NCI-H2029 (cell line): ENCODE measurements around the gene ZNF318.
"Not testable (repeated sequence)": the region's sequence is repeated elsewhere in the genome, so short reads cannot be mapped to it uniquely, and the experiment has no call there.

ENCODE experiments used
- DNase-seq: peaks from one replicate; lab custom pipeline; 2025; lab: John Stamatoyannopoulos, UW

Gene ZNF318

GRCh38 chr6:43335469-43335868 lies 34.0 kb downstream of the ZNF318 start:
- DNase-seq: peak; percentile 56

- DNase-seq: peak; percentile 47
Observed at GRCh38 chr6:43334466-43335095, 34.9 kb downstream of the ZNF318 start.

- no peak for DNase-seq
Observed at GRCh38 chr6:43331891-43332290, 37.6 kb downstream of the ZNF318 start.

GRCh38 chr6:43331470-43331869 lies 38.0 kb downstream of the ZNF318 start:
- DNase-seq: no peak

- no peak for DNase-seq
Observed at GRCh38 chr6:43328528-43328927, 40.9 kb downstream of the ZNF318 start.

- no peak for DNase-seq
Observed at GRCh38 chr6:43325876-43326275, 43.6 kb downstream of the ZNF318 start.

- DNase-seq: no peak
Observed at GRCh38 chr6:43318011-43318410, 51.4 kb downstream of the ZNF318 start.

- no peak for DNase-seq
Observed at GRCh38 chr6:43313813-43314212, 55.6 kb downstream of the ZNF318 start.

GRCh38 chr6:43311666-43312065 lies 57.8 kb downstream of the ZNF318 start:
- DNase-seq: no peak

GRCh38 chr6:43310624-43311023 lies 58.8 kb downstream of the ZNF318 start:
- no peak for DNase-seq

GRCh38 chr6:43310134-43310533 lies 59.3 kb downstream of the ZNF318 start:
- DNase-seq: no peak

- DNase-seq: no peak
Observed at GRCh38 chr6:43308990-43309477, 60.4 kb downstream of the ZNF318 start.

GRCh38 chr6:43308101-43308989 lies 61.1 kb downstream of the ZNF318 start, which contains the start of gene CRIP3:
Gene CRIP3, minus strand, starts transcription at chr6:43308826. Its CDS starts 34 bp downstream, at chr6:43308792.
- peak; percentile 64 for DNase-seq

GRCh38 chr6:43307451-43308100 lies 61.9 kb downstream of the ZNF318 start:
- no peak for DNase-seq

- no peak for DNase-seq
Observed at GRCh38 chr6:43306086-43306485, 63.4 kb downstream of the ZNF318 start.

- DNase-seq: no peak
Observed at GRCh38 chr6:43304882-43305281, 64.6 kb downstream of the ZNF318 start.

GRCh38 chr6:43304361-43304760 lies 65.1 kb downstream of the ZNF318 start:
- DNase-seq: no peak

GRCh38 chr6:43303751-43304331 lies 65.6 kb downstream of the ZNF318 start:
- no peak for DNase-seq

GRCh38 chr6:43303006-43303405 lies 66.4 kb downstream of the ZNF318 start:
- DNase-seq: not testable (repeated sequence)

- no peak for DNase-seq
Observed at GRCh38 chr6:43302126-43302525, 67.3 kb downstream of the ZNF318 start.

GRCh38 chr6:43301081-43301870 lies 68.2 kb downstream of the ZNF318 start:
- no peak for DNase-seq
